Measurements from ENCODE around the gene MYH8.

Gene MYH8

GRCh38 chr17:10380631-10381408 is 40.9 kb downstream of the MYH8 start:
- DNase-seq (ENCODE audit: low read depth): no peak

GRCh38 chr17:10372906-10373305 is 48.8 kb downstream of the MYH8 start, which contains the start of gene MYH13:
Gene MYH13 (minus strand): TSS chr17:10373006. CDS start chr17:10364530, 8,476 bp downstream.
- no peak for DNase-seq (ENCODE audit: low read depth)

- DNase-seq (ENCODE audit: low read depth): no peak
These were observed 51.6 kb downstream of the MYH8 start for GRCh38 chr17:10370016-10370608.

GRCh38 chr17:10369239-10369638 is 52.5 kb downstream of the MYH8 start:
- DNase-seq (ENCODE audit: low read depth): no peak

GRCh38 chr17:10368561-10368960 is 53.2 kb downstream of the MYH8 start:
- no peak for DNase-seq (ENCODE audit: low read depth)

- no peak for DNase-seq (ENCODE audit: low read depth)
These were observed 61.2 kb downstream of the MYH8 start for GRCh38 chr17:10360578-10360977.

GRCh38 chr17:10357768-10358167 is 64.0 kb downstream of the MYH8 start:
- no peak for DNase-seq (ENCODE audit: low read depth)

GRCh38 chr17:10354651-10355050 is 67.1 kb downstream of the MYH8 start:
- no peak for DNase-seq (ENCODE audit: low read depth)

- no peak for DNase-seq (ENCODE audit: low read depth)
These were observed 68.9 kb downstream of the MYH8 start for GRCh38 chr17:10352893-10353292.

- no peak for DNase-seq (ENCODE audit: low read depth)
These were observed 72.3 kb downstream of the MYH8 start for GRCh38 chr17:10349403-10349802.

- no peak for DNase-seq (ENCODE audit: low read depth)
These were observed 76.9 kb downstream of the MYH8 start for GRCh38 chr17:10344816-10345215.
